Choroid plexus epithelial cell (primary cell): ENCODE data around the gene ADNP2.

Experiments used
- DNase-seq: peaks from one replicate; pipeline ENCODE4 v3.0.0-alpha.2; 2010; ENCODE audit warnings: low read depth
- H3K4me3 ChIP-seq: 2 replicates; pipeline ENCODE4 v1.5.1; 2011; ENCODE audit warnings: low read depth, mild to moderate bottlenecking, control low read depth, low read length, moderate library complexity
- TF ChIP-seq, protein P1 (sequence below): conservative IDR thresholded peaks from 2 replicates; pipeline ENCODE4 v1.5.1; 2011; ENCODE audit warnings: low read depth, mild to moderate bottlenecking, control low read depth, inconsistent platforms, low read length, moderate library complexity

Gene ADNP2

DNA sequence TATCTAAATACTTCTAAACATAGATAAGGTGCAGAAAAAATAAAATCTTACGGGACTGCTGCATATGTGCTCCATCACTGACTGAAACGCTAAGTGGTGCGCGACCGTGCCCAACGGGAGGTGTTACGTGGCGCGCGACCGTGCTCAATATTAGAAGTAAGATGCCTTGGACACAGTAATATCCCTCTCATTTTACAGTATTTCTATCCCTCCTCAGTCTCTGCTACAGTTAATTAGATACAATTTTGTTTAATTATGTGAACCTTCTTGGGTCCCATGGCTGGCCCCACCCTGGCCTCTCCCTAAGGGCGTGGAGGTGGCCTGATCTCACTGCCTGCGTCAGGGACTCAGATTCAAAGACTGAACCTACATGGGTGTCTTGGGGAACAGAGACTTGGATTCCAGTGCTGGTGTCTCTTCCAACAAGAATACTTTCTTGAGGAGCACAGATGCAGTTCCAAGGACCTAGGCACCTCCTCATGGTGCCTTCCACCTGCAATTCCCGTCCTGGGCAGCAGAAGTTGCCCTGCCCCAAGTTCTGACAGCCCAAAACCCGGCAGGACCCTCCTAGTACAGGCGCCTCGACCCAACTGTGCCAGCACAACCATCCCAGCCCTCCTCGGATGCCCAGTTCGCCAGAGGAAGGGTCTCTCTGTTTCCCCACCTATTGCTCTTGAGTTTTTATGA lies 79.0 kb downstream of the ADNP2 start:
- no peak overlapping the region for H3K4me3 ChIP-seq
- no peak for DNase-seq
- TF ChIP-seq, protein P1, sequence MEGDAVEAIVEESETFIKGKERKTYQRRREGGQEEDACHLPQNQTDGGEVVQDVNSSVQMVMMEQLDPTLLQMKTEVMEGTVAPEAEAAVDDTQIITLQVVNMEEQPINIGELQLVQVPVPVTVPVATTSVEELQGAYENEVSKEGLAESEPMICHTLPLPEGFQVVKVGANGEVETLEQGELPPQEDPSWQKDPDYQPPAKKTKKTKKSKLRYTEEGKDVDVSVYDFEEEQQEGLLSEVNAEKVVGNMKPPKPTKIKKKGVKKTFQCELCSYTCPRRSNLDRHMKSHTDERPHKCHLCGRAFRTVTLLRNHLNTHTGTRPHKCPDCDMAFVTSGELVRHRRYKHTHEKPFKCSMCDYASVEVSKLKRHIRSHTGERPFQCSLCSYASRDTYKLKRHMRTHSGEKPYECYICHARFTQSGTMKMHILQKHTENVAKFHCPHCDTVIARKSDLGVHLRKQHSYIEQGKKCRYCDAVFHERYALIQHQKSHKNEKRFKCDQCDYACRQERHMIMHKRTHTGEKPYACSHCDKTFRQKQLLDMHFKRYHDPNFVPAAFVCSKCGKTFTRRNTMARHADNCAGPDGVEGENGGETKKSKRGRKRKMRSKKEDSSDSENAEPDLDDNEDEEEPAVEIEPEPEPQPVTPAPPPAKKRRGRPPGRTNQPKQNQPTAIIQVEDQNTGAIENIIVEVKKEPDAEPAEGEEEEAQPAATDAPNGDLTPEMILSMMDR, result no peak

DNA sequence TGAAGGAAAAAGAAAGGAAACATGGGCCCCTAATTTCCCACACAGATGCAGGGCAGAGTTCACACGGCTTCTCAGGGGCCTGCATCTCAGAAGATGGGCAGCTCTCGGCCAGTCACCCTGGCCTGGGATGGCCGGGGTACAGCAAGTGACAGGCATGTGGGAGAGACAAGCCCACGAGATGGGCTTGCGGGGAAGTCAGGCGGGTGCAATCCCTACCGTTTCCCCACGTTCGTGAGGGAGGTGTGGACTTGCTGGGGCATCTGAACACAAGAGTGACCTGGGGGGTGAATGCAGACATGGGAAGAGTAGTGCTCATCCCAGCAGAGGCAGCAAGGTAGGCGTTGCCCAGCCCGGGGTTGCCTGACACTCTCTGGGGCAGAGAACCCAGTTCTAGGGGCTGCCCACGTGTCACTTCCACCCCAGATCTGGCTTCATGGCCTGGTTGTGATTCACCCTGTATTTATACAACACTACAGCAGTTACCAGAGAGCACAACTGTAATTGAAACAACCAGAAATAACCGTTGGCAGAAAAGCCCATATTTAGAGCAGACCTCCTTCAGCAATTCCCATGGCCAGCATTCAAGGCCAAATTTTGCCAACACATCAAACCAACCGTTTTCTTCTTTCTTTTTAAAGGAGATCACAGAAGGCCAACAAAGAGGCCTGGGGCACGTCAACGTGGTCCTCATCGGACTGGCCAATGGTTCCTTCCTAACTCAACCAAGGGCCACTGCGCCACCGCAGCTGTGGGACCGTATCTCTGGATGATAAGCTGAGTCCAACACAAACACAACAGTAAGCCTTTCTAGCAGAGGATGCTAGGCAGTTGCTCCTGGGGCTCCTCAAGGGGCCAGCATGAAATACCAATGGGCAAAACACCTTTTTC lies 79.8 kb downstream of the ADNP2 start:
- H3K4me3 ChIP-seq, result no peak overlapping the region
- TF ChIP-seq, protein P1, result no peak
- DNase-seq, result no peak

DNA sequence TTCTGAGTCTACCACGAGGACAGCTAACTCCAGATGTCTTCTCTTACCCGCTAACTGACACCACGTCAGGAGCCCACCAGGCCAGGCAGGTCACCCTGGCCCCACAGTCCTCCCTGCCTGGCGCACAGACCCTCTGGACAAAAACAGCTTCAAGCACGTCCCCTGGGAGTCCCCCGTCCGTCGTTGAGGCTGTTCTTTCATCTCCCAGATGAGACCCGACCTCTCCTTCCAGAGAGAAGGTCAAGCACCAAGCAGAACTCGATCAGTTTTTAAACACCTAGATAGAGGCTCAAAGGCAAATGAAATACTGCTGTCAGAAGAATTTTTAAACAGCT lies 80.4 kb downstream of the ADNP2 start:
- no peak for DNase-seq
- TF ChIP-seq, protein P1, result no peak
- H3K4me3 ChIP-seq, result no peak overlapping the region
